NK-92 treated with Interleukin-12 subunit alpha and Interleukin-12 subunit beta, amount 100 ng/mL, for 24 hours (cell line): Measurements from ENCODE around the gene GH1.
"Not testable (repeated sequence)": the region's sequence is repeated elsewhere in the genome, so short reads cannot be mapped to it uniquely, and the experiment has no call there.

Experiments
- DNase-seq: peaks from one replicate; lab custom pipeline; 2025; lab: John Stamatoyannopoulos, UW

The GH1 gene

GRCh38 chr17:63896524-63897354 is 21.9 kb downstream of the GH1 start, which contains the start of gene CSH1:
CSH1 (minus strand) TSS chr17:63896574; CDS start chr17:63896511, 63 bp downstream.
- not testable (repeated sequence) for DNase-seq

- not testable (repeated sequence) for DNase-seq
Measured at GRCh38 chr17:63894821-63895220, 23.8 kb downstream of the GH1 start.

- not testable (repeated sequence) for DNase-seq
Measured at GRCh38 chr17:63894021-63894420, 24.6 kb downstream of the GH1 start.

GRCh38 chr17:63892316-63893037 is 26.2 kb downstream of the GH1 start:
- DNase-seq: not testable (repeated sequence)

GRCh38 chr17:63889026-63889848 is 29.4 kb downstream of the GH1 start:
- not testable (repeated sequence) for DNase-seq

- not testable (repeated sequence) for DNase-seq
Measured at GRCh38 chr17:63885119-63885518, 33.5 kb downstream of the GH1 start.

GRCh38 chr17:63882626-63883126 is 36.0 kb downstream of the GH1 start:
- not testable (repeated sequence) for DNase-seq

- peak; percentile 11 for DNase-seq
Measured at GRCh38 chr17:63881935-63882601, 36.6 kb downstream of the GH1 start, which contains the start of gene GH2. GH2 (minus strand) TSS chr17:63881944; CDS start chr17:63881801, 143 bp downstream.

- not testable (repeated sequence) for DNase-seq
Measured at GRCh38 chr17:63881337-63881736, 37.3 kb downstream of the GH1 start.

- no peak for DNase-seq
Measured at GRCh38 chr17:63880706-63881105, 37.9 kb downstream of the GH1 start.

- DNase-seq: not testable (repeated sequence)
Measured at GRCh38 chr17:63878413-63878812, 40.2 kb downstream of the GH1 start.

GRCh38 chr17:63874693-63875092 is 43.9 kb downstream of the GH1 start:
- not testable (repeated sequence) for DNase-seq

- DNase-seq: not testable (repeated sequence)
Measured at GRCh38 chr17:63874061-63874626, 44.5 kb downstream of the GH1 start.

GRCh38 chr17:63873577-63873976 is 45.1 kb downstream of the GH1 start, which contains the start of gene CSH2:
CSH2 (minus strand) TSS chr17:63873677; CDS start chr17:63873614, 63 bp downstream.
- not testable (repeated sequence) for DNase-seq

GRCh38 chr17:63871646-63872365 is 46.8 kb downstream of the GH1 start:
- DNase-seq: not testable (repeated sequence)

GRCh38 chr17:63870292-63870665 is 48.4 kb downstream of the GH1 start:
- not testable (repeated sequence) for DNase-seq

- not testable (repeated sequence) for DNase-seq
Measured at GRCh38 chr17:63869491-63870291, 48.9 kb downstream of the GH1 start.
